HepG2 (cell line): ENCODE measurements around the gene FEV. TPM values are rescaled to one million over a fixed set of nuclear protein-coding genes. Genes with fewer than 3 reads are reported as not detected.

Experiments
- ATAC-seq: fragments of 200-7000 bp; cut with Tn5 transposase; 3 replicates; pipeline ENCODE4 v1.9.1; 2020; ENCODE audit warnings: mild to moderate bottlenecking, moderate library complexity
- BruUV-seq: library from RNA; stranded (reverse); fragments of 400-500 nt; replicated peaks from 2 replicates; lab custom pipeline; 2021; lab: Mats Ljungman, UMichigan
- CTCF ChIA-PET: fragments of 300-600 bp; formaldehyde crosslinking; extraction: SDS; loops from one replicate; lab custom pipeline; 2021; ENCODE audit warnings: low total read pairs, inconsistent platforms, low intra/inter-chr PET ratio; lab: Yijun Ruan, JAX
- POLR2A ChIA-PET: fragments of 350-600 bp; sonication (Branson Sonifier 250); formaldehyde crosslinking; loops from one replicate; lab custom pipeline; 2020; ENCODE audit warnings: antibody characterized with exemption, inconsistent platforms; lab: Yijun Ruan, JAX
- DNase-seq: peaks from one replicate; pipeline ENCODE4 v3.0.0-alpha.2; 2015; ENCODE audit warnings: low spot score
- FAIRE-seq: peaks from 3 replicates; lab custom pipeline; 2011; peaks lifted over from hg19 to GRCh38; lab: Jason Lieb, UNC
- H2AFZ ChIP-seq: one replicate; pipeline ENCODE4 v1.6.1; 2011; ENCODE audit warnings: low read length, inconsistent platforms
- H3K27ac ChIP-seq: fragments of 300-600 bp; 3 replicates; pipeline ENCODE4 v1.8.0; 2011; ENCODE audit warnings: mixed run types, mild to moderate bottlenecking, mixed read lengths, low read length, inconsistent platforms; ENCODE audit not compliant: insufficient read depth; ENCODE audit errors: extremely low read length
- H3K27me3 ChIP-seq, 2 experiments: fragments of 200-600 bp in 1 of 2; 2 replicates in 1 of 2; 3 replicates in 1 of 2; pipeline versions ENCODE4 v1.6.0 to v1.8.0; 2011; ENCODE audit warnings: low read length in 2 of 2, mild to moderate bottlenecking in 2 of 2, moderate library complexity in 2 of 2, inconsistent platforms in 1 of 2; ENCODE audit not compliant: insufficient read depth in 2 of 2, control insufficient read depth in 1 of 2
- H3K36me3 ChIP-seq, 2 experiments: fragments of 200-600 bp in 1 of 2; replicated peaks in 1 of 2; 2 replicates in 1 of 2; 3 replicates in 1 of 2; pipeline versions ENCODE4 v1.5.1 to v1.8.0; 2011; ENCODE audit warnings: low read length in 2 of 2, inconsistent platforms in 1 of 2; ENCODE audit not compliant: insufficient read depth in 2 of 2, control insufficient read depth in 1 of 2
- H3K4me1 ChIP-seq: 2 replicates; pipeline ENCODE4 v1.5.1; 2012; ENCODE audit warnings: low read length, inconsistent platforms; ENCODE audit not compliant: insufficient read depth
- H3K4me2 ChIP-seq: 2 replicates; pipeline ENCODE4 v1.6.0; 2011; ENCODE audit warnings: low read depth, low read length, inconsistent platforms
- H3K4me3 ChIP-seq, 3 experiments: fragments of 200-600 bp in 1 of 3; sonication (generic), shearing (Covaris generic) in 1 of 3; replicated peaks in 1 of 3; 2 replicates each; pipeline ENCODE4 v1.5.1; 2011 to 2016; ENCODE audit warnings: low read length in 3 of 3, inconsistent platforms in 2 of 3, low read depth in 2 of 3, mild to moderate bottlenecking in 2 of 3, control low read depth in 1 of 3, mixed read lengths in 1 of 3; ENCODE audit not compliant: insufficient read depth in 1 of 3
- H3K79me2 ChIP-seq: one replicate; pipeline ENCODE4 v1.6.1; 2011; ENCODE audit warnings: low read length, inconsistent platforms; ENCODE audit not compliant: insufficient read depth
- H3K9ac ChIP-seq: 2 replicates; pipeline ENCODE4 v1.6.0; 2011; ENCODE audit warnings: mild to moderate bottlenecking, low read depth, low read length, inconsistent platforms; ENCODE audit not compliant: insufficient read depth
- H3K9me3 ChIP-seq: 2 replicates; pipeline ENCODE4 v1.5.1; 2012; ENCODE audit warnings: mild to moderate bottlenecking, low read length
- H4K20me1 ChIP-seq: 2 replicates; pipeline ENCODE4 v1.6.0; 2011; ENCODE audit warnings: inconsistent platforms, mild to moderate bottlenecking, low read length, moderate library complexity; ENCODE audit not compliant: insufficient read depth
- GTF3A ChIP-seq: sonication (generic); formaldehyde crosslinking; conservative IDR thresholded peaks from 2 replicates; pipeline ENCODE4 v1.4.0; 2020; ENCODE audit warnings: mild to moderate bottlenecking, missing genetic modification reagents
- HOXA3 ChIP-seq: sonication (generic); formaldehyde crosslinking; IDR thresholded peaks from 2 replicates; pipeline ENCODE4 v1.5.0; 2020; ENCODE audit warnings: missing genetic modification reagents
- MYC ChIP-seq: sonication (generic); formaldehyde crosslinking; IDR thresholded peaks from 2 replicates; pipeline ENCODE4 v1.9.0; 2021; ENCODE audit warnings: missing genetic modification reagents, borderline replicate concordance
- PITX1 ChIP-seq: sonication (generic); formaldehyde crosslinking; IDR thresholded peaks from 2 replicates; pipeline ENCODE4 v1.5.1; 2020; ENCODE audit warnings: mild to moderate bottlenecking, missing genetic modification reagents
- SYNCRIP ChIP-seq: fragments of 200-400 bp; formaldehyde crosslinking; IDR thresholded peaks from 2 replicates; pipeline ENCODE4 v1.6.1; 2018; ENCODE audit warnings: mild to moderate bottlenecking, low read depth, low read length; ENCODE audit not compliant: insufficient read depth
- ZNF326 ChIP-seq: sonication (generic); formaldehyde crosslinking; IDR thresholded peaks from 2 replicates; pipeline ENCODE4 v1.4.0; 2020; ENCODE audit warnings: missing genetic modification reagents, borderline replicate concordance
- ZNF644 ChIP-seq: IDR thresholded peaks from 2 replicates; pipeline ENCODE4 v1.6.1; 2016; ENCODE audit warnings: low read depth
- ZNF891 ChIP-seq: sonication (generic); formaldehyde crosslinking; IDR thresholded peaks from 2 replicates; pipeline ENCODE4 v1.5.0; 2020; ENCODE audit warnings: mild to moderate bottlenecking, missing genetic modification reagents
- WGBS: methylation state at CpG from one replicate; pipeline ENCODE4 v1.1.6; 2017; ENCODE audit warnings: low lambda C conversion rate; 5-methylcytosine and 5-hydroxymethylcytosine counted together
- in situ Hi-C: cut with HindIII; loops from 2 replicates; pipeline ENCODE4 v1.10.0; 2017; ENCODE audit warnings: low pct_unique_long_range_greater_than_20kb; ENCODE audit not compliant: extremely low pct_ligation_motif_present
- intact Hi-C: fragments of 100-400 bp; cut with micrococcal nuclease; formaldehyde crosslinking; loops from one replicate; pipeline ENCODE4 v1.10.0; 2022; ENCODE audit not compliant: unreplicated experiment
- polyA plus RNA-seq, 8 experiments: library from polyadenylated mRNA; depleted of rRNA in 3 of 8; stranded (reverse) in 7 of 8; unstranded in 1 of 8; fragments of >200 nt; fragmentation: Illumina TruSeq in 4 of 8; extraction: Trizol in 4 of 8; gene quantifications; 2 replicates each; pipeline versions ENCODE4 v1.2.1 to v1.2.3, GENCODE V29; 2011 to 2016; ENCODE audit warnings: low read depth in 4 of 8, missing spikeins in 1 of 8, mixed read lengths in 1 of 8; ENCODE audit not compliant: insufficient read depth in 1 of 8
- total RNA-seq, 5 experiments: library from RNA; depleted of rRNA; stranded (reverse); fragments of >200 nt; fragmentation: Illumina TruSeq; extraction: Trizol; gene quantifications; 2 replicates each; pipeline ENCODE4 v1.2.3, GENCODE V29; 2016; ENCODE audit warnings: low read depth in 1 of 5
- TF ChIP-seq, protein P1 (sequence below): IDR thresholded peaks from 2 replicates; pipeline ENCODE4 v1.6.1; 2016; ENCODE audit warnings: missing compliant biosample characterization, missing genetic modification reagents, borderline replicate concordance
- TF ChIP-seq, protein P2 (sequence below): sonication (generic); formaldehyde crosslinking; IDR thresholded peaks from 2 replicates; pipeline ENCODE4 v1.4.0; 2020; ENCODE audit warnings: mild to moderate bottlenecking, missing genetic modification reagents

FEV gene
- total and polyA plus RNA-seq, 2 of the 13 experiments (the other 11 are each of a cell fraction or from before 2014, with no cell fraction given): not detected

DNA sequence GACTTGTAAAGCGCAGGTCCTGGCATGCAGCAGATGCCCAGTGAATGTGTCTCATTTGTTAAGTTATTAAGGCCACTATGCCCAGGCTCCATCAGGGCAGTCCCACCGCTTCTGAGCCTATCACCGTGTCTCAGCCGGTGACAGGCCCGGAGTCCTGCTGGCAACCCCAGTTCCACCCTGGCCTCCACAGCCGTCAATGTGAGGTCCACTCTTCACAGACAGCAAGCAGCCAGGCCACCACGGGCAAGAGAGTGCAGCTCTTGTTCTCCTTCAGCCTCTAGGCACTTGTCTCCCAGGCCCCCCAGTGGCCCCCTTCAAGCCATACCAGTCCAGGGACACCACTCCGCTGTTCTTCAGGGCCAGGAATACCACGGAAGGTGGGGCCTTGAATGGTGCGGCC lies 33.7 kb upstream of the FEV start (continued):
- TF ChIP-seq, protein P1, sequence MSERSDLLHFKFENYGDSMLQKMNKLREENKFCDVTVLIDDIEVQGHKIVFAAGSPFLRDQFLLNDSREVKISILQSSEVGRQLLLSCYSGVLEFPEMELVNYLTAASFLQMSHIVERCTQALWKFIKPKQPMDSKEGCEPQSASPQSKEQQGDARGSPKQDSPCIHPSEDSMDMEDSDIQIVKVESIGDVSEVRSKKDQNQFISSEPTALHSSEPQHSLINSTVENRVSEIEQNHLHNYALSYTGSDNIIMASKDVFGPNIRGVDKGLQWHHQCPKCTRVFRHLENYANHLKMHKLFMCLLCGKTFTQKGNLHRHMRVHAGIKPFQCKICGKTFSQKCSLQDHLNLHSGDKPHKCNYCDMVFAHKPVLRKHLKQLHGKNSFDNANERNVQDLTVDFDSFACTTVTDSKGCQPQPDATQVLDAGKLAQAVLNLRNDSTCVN: no peak
- TF ChIP-seq MYC (CRISPR knock-in tag): no peak

DNA sequence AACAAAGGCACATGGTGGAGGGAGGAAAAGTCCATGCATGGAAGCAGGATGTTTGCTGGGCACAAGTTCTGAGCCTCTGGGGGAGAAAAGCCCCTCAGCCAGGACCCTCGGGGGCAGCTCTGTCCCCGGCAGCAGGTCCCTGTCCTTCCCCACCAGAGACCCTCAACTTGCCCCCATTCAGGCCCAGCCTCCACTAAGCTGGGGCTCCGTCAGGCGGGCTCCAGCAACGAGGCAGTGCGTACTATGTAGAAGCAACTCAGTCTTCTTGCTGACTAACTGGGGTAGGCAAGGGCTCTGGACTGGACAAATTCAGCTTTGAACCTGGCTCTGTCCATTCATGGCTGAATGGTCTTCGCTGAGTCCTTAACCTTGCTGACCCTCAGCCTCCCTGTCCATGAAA lies 33.3 kb upstream of the FEV start:
- Histone ChIP-seq H3K36me3 (no peaks in the 10 kb centered on the region), H3K4me2 (no peak overlapping the region), H3K79me2 (no peaks in the 10 kb centered on the region), H3K4me3 (no peak overlapping the region), H3K27me3 (peaks cover 40 to 90% of the 10 kb centered on the region in 2 experiments), H3K9ac (no peak overlapping the region), H3K4me1 (no peaks in the 10 kb centered on the region), H4K20me1 (peaks cover 9% of the 10 kb centered on the region; the same call in 1 of the 2 replicates), H3K9me3 (no peaks in the 10 kb centered on the region), H3K27ac (no peak overlapping the region), H2AFZ (no peak overlapping the region)
- intact Hi-C loops: no loop called here
- FAIRE-seq: no peak
- POLR2A ChIA-PET: no interaction called here
- no peak for ATAC-seq
- CTCF ChIA-PET: no interaction called here
- no peak for TF ChIP-seq ZNF326 (CRISPR knock-in tag)
- no peak for TF ChIP-seq SYNCRIP
- TF ChIP-seq PITX1 (CRISPR knock-in tag): no peak
- TF ChIP-seq HOXA3 (CRISPR knock-in tag): no peak
- TF ChIP-seq ZNF891 (CRISPR knock-in tag): no peak
- no peak for TF ChIP-seq GTF3A (CRISPR knock-in tag)
- TF ChIP-seq, protein P2, sequence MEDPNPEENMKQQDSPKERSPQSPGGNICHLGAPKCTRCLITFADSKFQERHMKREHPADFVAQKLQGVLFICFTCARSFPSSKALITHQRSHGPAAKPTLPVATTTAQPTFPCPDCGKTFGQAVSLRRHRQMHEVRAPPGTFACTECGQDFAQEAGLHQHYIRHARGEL: no peak
- no peak for TF ChIP-seq ZNF644
- 29% methylated on average over 5 of the region's 7 CpGs for WGBS
- no peak for DNase-seq
- no TSS peak for BruUV-seq
- in situ Hi-C loops: no loop called here
